Naive thymus-derived CD4-positive, alpha-beta T cell (primary cell): ENCODE measurements around the gene LRP2. TPM values are rescaled to one million over a fixed set of nuclear protein-coding genes. Genes with fewer than 3 reads are reported as not detected.

Source experiments
- ATAC-seq: fragments of 150-1000 bp; cut with Tn5 transposase; 2 replicates; pipeline ENCODE4 v1.10.0; 2021; ENCODE audit warnings: mild to moderate bottlenecking, moderate library complexity
- CTCF ChIA-PET: fragments of 350-600 bp; sonication (Branson Sonifier 250); formaldehyde crosslinking; loops from one replicate; lab custom pipeline; 2021; ENCODE audit warnings: antibody characterized with exemption; lab: Charles Lee
- POLR2A ChIA-PET: fragments of 350-600 bp; sonication (Branson Sonifier 250); formaldehyde crosslinking; loops from one replicate; lab custom pipeline; 2021; ENCODE audit warnings: antibody characterized with exemption, inconsistent platforms; lab: Charles Lee
- DNase-seq, 9 donors: peaks; one replicate each; pipeline versions ENCODE4 v3.0.0 to v3.0.0-alpha.2; 2020 to 2022; ENCODE audit warnings: mixed read lengths in 1 of 9
- H3K27ac ChIP-seq: one replicate; pipeline ENCODE4 v1.7.0; 2013; ENCODE audit warnings: mild to moderate bottlenecking, low read depth, low read length, moderate library complexity
- H3K27me3 ChIP-seq, 2 donors: one replicate each; pipeline ENCODE4 v1.7.0; 2013; ENCODE audit warnings: low read length in 2 of 2, mild to moderate bottlenecking in 2 of 2, moderate library complexity in 2 of 2; ENCODE audit not compliant: control insufficient read depth in 2 of 2, insufficient read depth in 2 of 2
- H3K36me3 ChIP-seq, 3 experiments: 1 replicate in 2 of 3; 2 replicates in 1 of 3; pipeline ENCODE4 v1.7.0; 2013; ENCODE audit warnings: low read length in 3 of 3, mild to moderate bottlenecking in 3 of 3, moderate library complexity in 1 of 3; ENCODE audit not compliant: insufficient read depth in 3 of 3, control insufficient read depth in 2 of 3
- H3K4me1 ChIP-seq, 2 donors: one replicate each; pipeline ENCODE4 v1.7.0; 2013; ENCODE audit warnings: low read length in 2 of 2, mild to moderate bottlenecking in 2 of 2, moderate library complexity in 1 of 2; ENCODE audit not compliant: control insufficient read depth in 2 of 2, insufficient read depth in 2 of 2
- H3K4me3 ChIP-seq: 2 replicates; pipeline ENCODE4 v1.7.0; 2013; ENCODE audit warnings: mild to moderate bottlenecking, low read length
- H3K9me3 ChIP-seq, 3 experiments: 1 replicate in 2 of 3; 2 replicates in 1 of 3; pipeline ENCODE4 v1.7.0; 2013; ENCODE audit warnings: low read length in 3 of 3; ENCODE audit not compliant: control insufficient read depth in 2 of 3
- H3K27ac Mint-ChIP-seq, 9 donors: one replicate each; pipeline ENCODE4 v1.8.0; 2020 to 2022; ENCODE audit warnings: mixed read lengths in 9 of 9, mild to moderate bottlenecking in 8 of 9, moderate library complexity in 5 of 9, inconsistent platforms in 2 of 9
- H3K27me3 Mint-ChIP-seq, 5 donors: one replicate each; pipeline ENCODE4 v1.8.0; 2021 to 2022; ENCODE audit warnings: mixed read lengths in 5 of 5, mild to moderate bottlenecking in 1 of 5
- H3K36me3 Mint-ChIP-seq, 5 donors: one replicate each; pipeline ENCODE4 v1.8.0; 2020 to 2022; ENCODE audit warnings: mixed read lengths in 5 of 5, mild to moderate bottlenecking in 3 of 5, inconsistent platforms in 1 of 5
- H3K4me1 Mint-ChIP-seq, 7 donors: one replicate each; pipeline ENCODE4 v1.8.0; 2020 to 2022; ENCODE audit warnings: mixed read lengths in 7 of 7, mild to moderate bottlenecking in 3 of 7, inconsistent platforms in 1 of 7
- H3K4me3 Mint-ChIP-seq, 10 donors: one replicate each; pipeline ENCODE4 v1.8.0; 2020 to 2022; ENCODE audit warnings: mild to moderate bottlenecking in 10 of 10, mixed read lengths in 10 of 10, moderate library complexity in 6 of 10, inconsistent platforms in 2 of 10
- H3K9me3 Mint-ChIP-seq, 11 donors: one replicate each; pipeline ENCODE4 v1.8.0; 2020 to 2022; ENCODE audit warnings: mixed read lengths in 11 of 11, mild to moderate bottlenecking in 4 of 11, inconsistent platforms in 1 of 11, moderate library complexity in 1 of 11
- intact Hi-C, 2 donors: fragments of 100-400 bp; cut with micrococcal nuclease; formaldehyde crosslinking; loops; one replicate each; pipeline ENCODE4 v1.15.1; 2023
- polyA plus RNA-seq, 2 donors: library from polyadenylated mRNA; unstranded; fragments of 300-500 nt; fragmentation: Illumina TruSeq; gene quantifications; one replicate each; pipeline ENCODE4 v1.2.3, GENCODE V29; 2021
- total RNA-seq, 6 experiments: library from RNA in 5 of 6; stranded (reverse) in 5 of 6; gene quantifications; 1 replicate in 5 of 6; 2 replicates in 1 of 6; pipeline ENCODE4 v1.2.3 and lab custom pipeline; 2021 to 2026

The LRP2 gene
- total and polyA plus RNA-seq, 7 experiments from 2014 or later = 0.15 TPM; not detected in 6

DNA sequence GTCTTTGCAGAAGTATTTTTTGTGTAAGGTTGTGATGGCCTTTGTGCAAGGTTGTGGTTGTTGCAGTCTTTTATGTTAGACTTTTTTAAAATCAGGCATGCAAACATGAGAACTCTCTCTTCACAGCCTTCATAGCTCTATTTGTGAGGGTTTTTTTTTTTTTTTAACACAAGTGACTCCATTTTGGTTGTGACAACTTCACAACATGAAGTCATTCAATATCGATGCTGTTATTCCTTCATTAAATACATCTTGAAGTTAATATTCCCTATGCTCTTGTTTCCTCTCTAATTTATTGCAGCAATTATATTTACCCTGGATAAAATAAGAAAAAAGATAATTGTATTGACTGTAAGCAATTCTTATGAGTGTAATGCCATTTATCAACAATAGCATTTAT is 257.5 kb downstream of the LRP2 start:
- ChIA-PET POLR2A (no interaction called here), CTCF (interaction anchor here (0.6 kb wide), 1 partner anchor 39 kb away, joined by 3 read pairs; no protein-coding TSS in a partner anchor)
- Mint-ChIP-seq H3K27me3 (no peaks in the 10 kb centered on the region), H3K4me1 (peaks cover 46 to 61% (median 51%) of the 10 kb centered on the region in 7 donors), H3K4me3 (peak overlapping the region in 4 of 10 donors; percentile 11 to 58 (median 28)), H3K36me3 (peaks cover 0 to 4% (median 0%) of the 10 kb centered on the region in 5 donors), H3K9me3 (peaks cover 0 to 2% (median 0%) of the 10 kb centered on the region in 11 donors), H3K27ac (peak overlapping the region in 1 of 9 donors; percentile 18)
- H3K4me1 ChIP-seq = peaks cover 45 to 52% of the 10 kb centered on the region in 2 donors
- H3K36me3 ChIP-seq = no peaks in the 10 kb centered on the region
- H3K9me3 ChIP-seq = no peaks in the 10 kb centered on the region
- H3K4me3 ChIP-seq = no peak overlapping the region
- no peak for ATAC-seq
- no peaks in the 10 kb centered on the region for H3K27me3 ChIP-seq
- intact Hi-C loops = loop anchor here (5.0 kb wide), 3 partner anchors 88 to 357 kb away; partner anchors contain the start of gene LRP2 (in 1 of the 2)
- no peak for DNase-seq
- H3K27ac ChIP-seq = no peak overlapping the region

DNA sequence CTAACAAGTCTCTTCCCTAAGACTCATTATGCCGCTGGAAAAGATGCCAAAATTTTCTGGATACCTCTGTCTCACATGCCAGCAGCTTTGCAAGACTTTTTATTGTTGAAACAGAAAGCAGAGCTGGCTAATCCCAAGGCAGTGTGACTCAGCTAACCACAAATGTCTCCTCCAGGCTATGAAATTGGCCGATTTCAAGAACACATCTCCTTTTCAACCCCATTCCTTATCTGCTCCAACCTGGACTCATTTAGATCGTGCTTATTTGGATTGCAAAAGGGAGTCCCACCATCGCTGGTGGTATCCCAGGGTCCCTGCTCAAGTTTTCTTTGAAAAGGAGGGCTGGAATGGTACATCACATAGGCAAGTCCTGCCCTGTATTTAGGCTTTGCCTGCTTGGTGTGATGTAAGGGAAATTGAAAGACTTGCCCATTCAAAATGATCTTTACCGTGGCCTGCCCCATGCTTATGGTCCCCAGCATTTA is 266.7 kb downstream of the LRP2 start:
- peak; percentile 49 for ATAC-seq
- CTCF ChIA-PET = interaction anchor here (1.1 kb wide), 1 partner anchor 31 kb away, joined by 4 read pairs; no protein-coding TSS in a partner anchor

DNA sequence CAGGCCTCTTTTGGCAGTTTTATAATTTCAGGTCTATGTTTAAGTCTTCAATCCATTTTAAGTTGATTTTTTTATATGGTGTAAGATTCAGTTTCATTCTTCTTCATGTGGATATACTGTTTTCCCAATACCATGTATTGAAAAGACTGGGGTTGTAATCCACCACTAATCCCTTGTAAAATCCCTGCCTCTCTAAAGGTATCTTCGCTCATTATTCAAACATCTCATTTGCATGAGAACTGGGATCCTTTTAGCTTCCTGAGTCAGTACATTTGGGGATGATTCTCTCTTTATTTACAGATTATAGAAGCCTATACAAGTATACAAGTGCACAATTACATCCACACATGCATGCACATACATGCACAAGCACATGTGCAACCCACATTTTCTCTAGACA is 267.7 kb downstream of the LRP2 start:
- Mint-ChIP-seq H3K27ac (no peak overlapping the region), H3K27me3 (peaks cover 0 to 12% (median 6%) of the 10 kb centered on the region in 5 donors), H3K9me3 (peaks cover 0 to 2% (median 0%) of the 10 kb centered on the region in 11 donors), H3K36me3 (peaks cover 0 to 9% (median 0%) of the 10 kb centered on the region in 5 donors), H3K4me1 (peaks cover 0 to 27% (median 7%) of the 10 kb centered on the region in 7 donors), H3K4me3 (no peak overlapping the region)
- no peaks in the 10 kb centered on the region for H3K36me3 ChIP-seq
- CTCF ChIA-PET = no interaction called here
- no peak overlapping the region for H3K27ac ChIP-seq
- H3K27me3 ChIP-seq = no peaks in the 10 kb centered on the region
- POLR2A ChIA-PET = no interaction called here
- no peak overlapping the region for H3K4me3 ChIP-seq
- ATAC-seq (no peak), DNase-seq (no peak)
- H3K4me1 ChIP-seq = no peaks in the 10 kb centered on the region
- intact Hi-C loops = no loop called here
- no peaks in the 10 kb centered on the region for H3K9me3 ChIP-seq

More for the DNA sequence above, 266.7 kb downstream of the LRP2 start:
- no peaks in the 10 kb centered on the region for H3K36me3 ChIP-seq
- H3K4me1 Mint-ChIP-seq = peaks cover 0 to 31% (median 7%) of the 10 kb centered on the region in 7 donors
- no peak overlapping the region for H3K4me3 ChIP-seq
- H3K27me3 ChIP-seq = no peaks in the 10 kb centered on the region
- H3K36me3 Mint-ChIP-seq = peaks cover 0 to 9% (median 0%) of the 10 kb centered on the region in 5 donors
- intact Hi-C loops = no loop called here
- H3K27ac Mint-ChIP-seq = peak overlapping the region in 1 of 9 donors; percentile 40
- POLR2A ChIA-PET = no interaction called here
- DNase-seq = no peak
- no peak overlapping the region for H3K27ac ChIP-seq
- H3K9me3 Mint-ChIP-seq = peaks cover 0 to 1% (median 0%) of the 10 kb centered on the region in 11 donors
- H3K4me1 ChIP-seq = no peaks in the 10 kb centered on the region
- peak overlapping the region in 1 of 10 donors; percentile 44 for H3K4me3 Mint-ChIP-seq
- no peaks in the 10 kb centered on the region for H3K9me3 ChIP-seq
- peaks cover 0 to 11% (median 5%) of the 10 kb centered on the region in 5 donors for H3K27me3 Mint-ChIP-seq

DNA sequence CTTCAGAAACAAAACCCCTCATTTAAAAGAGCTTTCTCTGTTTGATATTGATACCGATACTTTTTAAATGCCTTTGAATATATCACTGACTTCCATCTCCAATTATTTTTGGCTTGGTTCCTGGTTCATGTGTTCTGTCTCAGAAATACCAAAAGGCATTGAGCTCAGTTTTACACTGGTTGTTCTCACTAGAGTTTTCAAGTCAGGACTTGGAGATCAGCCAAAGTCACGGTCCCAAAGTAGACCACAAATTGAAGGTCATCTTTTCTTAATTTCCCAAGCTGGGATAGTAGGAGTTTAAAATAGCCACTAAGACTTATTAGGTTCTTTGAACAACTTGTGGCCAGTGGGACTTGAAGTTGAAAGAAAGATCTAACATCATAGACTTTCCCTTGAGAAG is 268.8 kb downstream of the LRP2 start:
- no peaks in the 10 kb centered on the region for H3K27me3 ChIP-seq
- DNase-seq (no peak), ATAC-seq (no peak)
- no peaks in the 10 kb centered on the region for H3K36me3 ChIP-seq
- H3K36me3 Mint-ChIP-seq = peaks cover 0 to 4% (median 0%) of the 10 kb centered on the region in 5 donors
- peaks cover 0 to 2% (median 0%) of the 10 kb centered on the region in 11 donors for H3K9me3 Mint-ChIP-seq
- H3K4me3 ChIP-seq = no peak overlapping the region
- H3K9me3 ChIP-seq = no peaks in the 10 kb centered on the region
- H3K27ac Mint-ChIP-seq = no peak overlapping the region
- H3K27me3 Mint-ChIP-seq = peaks cover 0 to 21% (median 8%) of the 10 kb centered on the region in 5 donors
- H3K27ac ChIP-seq = no peak overlapping the region
- intact Hi-C loops = no loop called here
- H3K4me3 Mint-ChIP-seq = no peak overlapping the region
- H3K4me1 Mint-ChIP-seq = peaks cover 0 to 27% (median 7%) of the 10 kb centered on the region in 7 donors
- no peaks in the 10 kb centered on the region for H3K4me1 ChIP-seq
- ChIA-PET POLR2A (interaction anchor here (1.0 kb wide), 1 partner anchor 119 kb away, joined by 3 read pairs; no protein-coding TSS in a partner anchor), CTCF (no interaction called here)

DNA sequence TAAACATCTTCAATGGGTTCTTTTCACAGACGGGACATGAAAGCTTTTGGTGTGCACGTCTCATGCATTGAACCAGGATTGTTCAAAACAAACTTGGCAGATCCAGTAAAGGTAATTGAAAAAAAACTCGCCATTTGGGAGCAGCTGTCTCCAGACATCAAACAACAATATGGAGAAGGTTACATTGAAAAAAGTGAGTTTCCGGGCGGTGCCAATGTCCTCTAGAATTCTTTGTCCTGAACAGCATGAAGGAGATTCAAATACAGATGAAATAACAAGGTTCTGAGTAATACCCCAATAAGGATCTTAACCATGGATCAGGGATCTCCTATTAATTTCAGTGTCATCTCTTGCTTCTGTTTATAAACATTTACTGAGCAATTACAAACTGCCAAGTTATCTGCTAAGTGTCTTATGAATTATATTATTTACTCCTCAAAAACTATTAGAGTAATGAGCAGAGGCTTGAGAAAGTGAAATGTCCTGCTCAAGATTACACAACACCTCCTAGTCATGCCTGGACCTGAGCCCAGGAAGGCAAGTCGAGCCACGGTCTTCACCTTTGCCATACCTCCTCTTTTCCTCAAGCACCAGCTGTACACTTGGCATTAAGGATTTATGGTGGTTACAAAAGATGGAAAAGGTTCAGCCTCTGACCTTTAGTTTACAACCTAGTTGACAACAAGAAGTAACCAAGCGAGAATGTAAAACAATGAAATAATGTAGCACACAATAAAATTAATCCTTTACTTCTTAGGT is 270.4 kb downstream of the LRP2 start:
- peaks cover 0 to 23% (median 7%) of the 10 kb centered on the region in 7 donors for H3K4me1 Mint-ChIP-seq
- H3K27me3 Mint-ChIP-seq = peaks cover 0 to 21% (median 8%) of the 10 kb centered on the region in 5 donors
- H3K36me3 Mint-ChIP-seq = peaks cover 0 to 2% (median 0%) of the 10 kb centered on the region in 5 donors
- Histone ChIP-seq H3K27me3 (no peaks in the 10 kb centered on the region), H3K4me1 (no peaks in the 10 kb centered on the region), H3K9me3 (no peaks in the 10 kb centered on the region), H3K4me3 (no peak overlapping the region), H3K36me3 (no peaks in the 10 kb centered on the region), H3K27ac (no peak overlapping the region)
- H3K4me3 Mint-ChIP-seq = no peak overlapping the region
- CTCF ChIA-PET = no interaction called here
- intact Hi-C loops = no loop called here
- no peak for DNase-seq
- ATAC-seq = no peak
- H3K9me3 Mint-ChIP-seq = peaks cover 0 to 2% (median 0%) of the 10 kb centered on the region in 11 donors
- POLR2A ChIA-PET = no interaction called here
- H3K27ac Mint-ChIP-seq = no peak overlapping the region

DNA sequence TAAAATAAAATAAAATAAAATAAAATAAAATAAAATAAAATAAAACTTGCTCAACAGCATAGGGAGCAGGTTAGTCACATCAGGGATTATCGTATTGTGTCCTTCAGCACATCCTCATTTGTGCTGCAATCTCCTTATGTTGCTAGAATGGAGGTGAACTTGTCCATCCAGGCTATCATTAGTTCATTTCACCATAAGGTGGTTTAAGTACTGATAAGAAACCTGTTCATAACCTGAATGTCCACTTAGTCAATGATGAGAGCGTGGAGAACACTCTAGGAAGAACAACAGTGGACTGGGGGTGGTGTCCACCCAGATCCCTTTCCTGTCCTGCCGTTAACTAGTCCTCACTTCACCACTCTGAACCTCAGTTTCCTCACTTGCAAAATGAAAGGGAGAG is 271.1 kb downstream of the LRP2 start:
- no peaks in the 10 kb centered on the region for H3K4me1 ChIP-seq
- H3K27me3 ChIP-seq = no peaks in the 10 kb centered on the region
- H3K27me3 Mint-ChIP-seq = peaks cover 0 to 21% (median 12%) of the 10 kb centered on the region in 5 donors
- peaks cover 0 to 4% (median 0%) of the 10 kb centered on the region in 11 donors for H3K9me3 Mint-ChIP-seq
- H3K9me3 ChIP-seq = no peaks in the 10 kb centered on the region
- no peak for DNase-seq
- H3K36me3 Mint-ChIP-seq = peaks cover 0 to 2% (median 0%) of the 10 kb centered on the region in 5 donors
- H3K27ac ChIP-seq = no peak overlapping the region
- H3K27ac Mint-ChIP-seq = no peak overlapping the region
- H3K4me1 Mint-ChIP-seq = peaks cover 0 to 19% (median 7%) of the 10 kb centered on the region in 7 donors
- POLR2A ChIA-PET = no interaction called here
- ATAC-seq = no peak
- intact Hi-C loops = no loop called here
- H3K4me3 ChIP-seq = no peak overlapping the region
- H3K36me3 ChIP-seq = no peaks in the 10 kb centered on the region
- CTCF ChIA-PET = no interaction called here
- no peak overlapping the region for H3K4me3 Mint-ChIP-seq
